NK-92 (cell line): Measurements from ENCODE around the gene ATP8B4.

Experiments
- DNase-seq: peaks from one replicate; lab custom pipeline; 2025; ENCODE audit not compliant: unreplicated experiment; lab: John Stamatoyannopoulos, UW

Gene ATP8B4

GRCh38 chr15:49827311-49827710, 291.7 kb downstream of the ATP8B4 start:
- DNase-seq: no peak

DNA sequence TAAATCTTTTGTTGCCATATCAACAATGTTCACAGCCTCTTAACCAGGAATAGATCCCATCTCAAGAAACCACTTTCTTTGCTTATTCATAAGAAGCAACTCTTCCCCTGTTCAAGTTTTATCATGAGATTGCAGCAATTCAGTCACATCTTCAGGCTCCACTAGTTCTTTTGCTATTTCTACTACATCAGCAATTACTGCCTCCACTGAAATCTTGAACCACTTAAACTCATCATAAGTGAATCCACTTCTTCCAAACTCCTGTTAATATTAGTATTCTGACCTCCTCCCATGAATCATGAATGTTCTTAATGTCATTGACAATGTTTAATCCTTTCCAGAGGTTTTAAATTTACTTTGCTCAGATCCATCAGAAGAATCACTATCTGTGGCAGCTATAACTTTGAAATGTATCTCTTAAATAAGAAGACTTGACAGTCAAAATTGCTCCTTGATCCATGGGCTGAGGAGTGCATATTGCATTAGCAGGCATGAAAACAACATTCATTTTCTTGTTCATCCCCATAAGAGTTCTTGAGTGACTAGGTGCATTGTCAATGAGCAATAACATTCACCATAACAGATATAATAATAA, 292.3 kb downstream of the ATP8B4 start:
- no peak for DNase-seq

DNA sequence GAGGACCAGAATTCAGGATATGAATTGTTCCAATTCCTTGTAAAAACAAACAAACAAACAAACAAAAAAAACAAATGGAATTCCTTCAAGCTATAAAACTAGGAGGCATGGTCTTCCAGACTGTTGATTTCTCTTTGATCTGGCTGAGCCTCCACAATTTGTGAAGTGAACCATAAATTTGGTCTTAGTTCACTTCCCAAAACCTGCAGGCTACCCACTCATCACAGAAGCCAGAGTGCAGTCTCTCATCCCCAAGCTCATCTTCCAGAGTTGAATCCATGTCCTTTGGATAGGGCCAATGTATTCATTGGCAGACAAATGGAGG, 294.3 kb downstream of the ATP8B4 start:
- no peak for DNase-seq

DNA sequence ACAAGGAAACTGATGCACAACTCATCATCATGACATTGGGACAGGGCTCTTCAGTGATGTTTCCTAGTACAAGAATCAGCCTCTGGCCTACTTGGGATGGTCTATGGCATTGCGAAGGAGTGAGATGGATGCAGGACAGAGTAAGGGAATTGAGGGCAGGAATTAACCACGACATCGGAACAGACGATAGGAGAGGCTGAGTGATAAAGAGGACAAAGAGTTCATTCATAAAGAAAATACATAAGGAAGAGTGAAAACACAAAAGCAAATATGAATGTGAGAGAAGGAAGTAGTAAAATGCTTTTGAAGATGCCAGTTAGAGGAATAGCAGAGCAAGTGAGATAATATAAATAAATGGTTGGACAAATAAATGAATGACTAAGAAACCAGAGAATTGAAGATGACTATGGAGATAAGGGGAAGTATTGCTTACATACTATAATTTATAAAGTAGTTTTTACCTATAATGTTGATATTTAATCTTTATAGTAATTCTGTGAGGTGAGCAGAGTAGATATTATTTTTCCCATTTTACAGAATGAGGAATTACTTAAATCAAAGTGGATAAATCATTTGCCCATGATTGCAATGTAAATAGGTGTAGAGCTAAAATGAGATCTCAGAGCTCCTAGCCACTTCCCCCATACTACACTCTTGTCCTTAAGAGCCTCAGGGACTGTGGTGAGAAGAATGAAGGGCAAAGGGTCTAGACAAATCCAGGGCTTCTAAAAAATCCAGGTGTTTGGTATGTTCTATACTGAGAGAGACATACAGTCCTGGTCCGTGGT, 294.9 kb downstream of the ATP8B4 start:
- DNase-seq: no peak

- DNase-seq: no peak
These were observed 301.9 kb downstream of the ATP8B4 start for GRCh38 chr15:49817100-49817499.

DNA sequence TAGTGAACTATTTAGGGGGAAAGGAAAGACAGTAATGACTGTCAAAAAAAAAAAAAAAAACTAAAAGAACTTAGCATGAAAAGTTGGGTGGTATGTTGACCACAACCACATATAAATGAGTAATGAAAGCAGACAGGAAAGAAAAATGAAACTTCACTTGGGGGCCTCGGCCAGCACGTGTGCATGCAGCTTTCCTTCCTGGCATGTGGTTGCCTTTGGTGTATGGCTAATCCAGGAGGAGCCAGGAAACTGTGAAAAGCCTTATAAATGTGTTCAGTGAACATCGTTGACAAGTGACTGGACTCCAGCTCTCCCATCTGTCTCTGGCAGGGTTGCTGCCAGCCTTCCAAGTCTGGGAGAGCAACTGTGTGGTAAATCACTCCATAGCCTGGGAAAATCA, 303.1 kb downstream of the ATP8B4 start:
- no peak for DNase-seq

GRCh38 chr15:49815526-49815925, 303.5 kb downstream of the ATP8B4 start:
- DNase-seq: no peak

GRCh38 chr15:49814709-49815108, 304.3 kb downstream of the ATP8B4 start:
- no peak for DNase-seq

GRCh38 chr15:49813625-49814024, 305.4 kb downstream of the ATP8B4 start:
- no peak for DNase-seq

GRCh38 chr15:49810720-49811119, 308.3 kb downstream of the ATP8B4 start:
- no peak for DNase-seq

DNA sequence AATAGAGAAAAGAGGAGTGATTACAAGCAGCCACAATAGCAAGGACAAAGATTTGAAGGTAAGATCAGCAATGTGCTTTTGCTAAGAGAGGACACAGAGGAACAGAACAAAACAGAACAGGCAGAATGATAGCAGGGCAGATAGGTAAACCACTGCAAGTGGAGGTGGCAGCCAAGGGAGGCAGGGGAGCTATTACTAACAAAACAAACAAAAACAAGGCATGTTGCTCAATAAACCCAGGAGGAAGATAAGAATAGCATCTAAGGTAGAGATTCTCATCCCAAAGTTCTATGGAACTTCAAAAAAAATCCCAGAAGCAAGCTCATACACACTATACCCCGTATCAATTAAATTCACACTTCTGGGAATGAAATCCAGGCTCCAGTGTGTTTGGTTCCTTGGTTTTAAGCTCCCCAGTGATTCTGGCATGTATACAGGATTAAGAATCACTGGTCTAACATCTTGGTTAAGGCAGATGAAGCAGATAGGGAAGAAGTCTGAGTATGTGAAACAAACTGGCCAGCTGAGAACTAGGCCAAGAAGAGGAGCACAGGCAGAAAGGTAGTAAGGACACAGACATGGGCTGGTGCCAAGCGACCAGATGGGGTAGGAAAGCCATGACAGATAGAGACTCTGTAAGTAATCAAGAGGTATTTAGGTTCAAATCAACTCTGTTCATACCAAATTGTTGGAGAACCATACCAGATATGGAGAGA, 309.0 kb downstream of the ATP8B4 start:
- DNase-seq: no peak

DNA sequence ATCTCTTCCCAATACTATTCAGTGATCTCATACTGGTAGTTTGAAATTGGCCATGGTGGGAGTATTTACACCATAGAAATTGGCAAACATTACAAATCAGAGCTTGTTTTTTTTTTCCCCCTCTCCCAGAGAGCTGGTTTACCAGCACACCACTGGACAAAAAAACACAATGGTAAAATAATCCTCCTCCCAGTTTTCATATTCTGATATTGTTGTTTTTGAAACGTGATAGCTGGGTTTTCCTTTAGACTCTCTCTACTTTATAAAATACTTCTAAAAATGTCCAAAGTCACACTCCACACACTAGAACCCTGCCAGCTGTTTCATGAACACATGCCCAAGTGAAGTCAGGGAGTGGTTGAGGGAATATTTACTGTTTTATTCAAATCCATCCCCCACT, 310.7 kb downstream of the ATP8B4 start:
- DNase-seq: no peak
